B cell (primary cell): Measurements from ENCODE around the gene PDC.

Experiments used
- EZH2 ChIP-seq: IDR thresholded peaks from 2 replicates; pipeline ENCODE4 v1.6.1; 2012; ENCODE audit warnings: borderline replicate concordance, low read depth, mild to moderate bottlenecking, moderate library complexity, low read length; ENCODE audit not compliant: insufficient read depth, poor library complexity, severe bottlenecking
- TF ChIP-seq, protein P1 (sequence below): fragments of 200-600 bp; IDR thresholded peaks from one replicate; pipeline ENCODE4 v1.8.0; 2022; ENCODE audit warnings: antibody characterized with exemption, mild to moderate bottlenecking

DNA sequence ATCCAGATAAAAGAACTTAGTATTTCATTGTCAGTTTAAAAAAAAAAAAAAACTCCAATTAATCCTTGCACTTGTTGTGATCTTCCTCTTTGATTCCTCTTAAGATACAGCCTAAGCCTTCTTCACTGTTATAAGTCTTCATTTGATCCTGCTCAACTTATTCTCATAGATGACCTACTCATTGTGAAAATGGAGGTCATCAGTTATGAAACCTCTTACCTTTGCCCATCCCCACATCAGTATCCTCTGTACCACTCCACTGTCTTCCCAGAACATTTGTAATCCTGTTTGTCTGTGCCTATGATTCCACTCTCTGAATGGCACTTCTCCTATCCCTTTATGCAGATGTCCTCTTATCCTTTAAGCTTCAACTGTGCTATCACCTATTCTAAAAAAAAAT, 57.3 kb downstream of the PDC start:
- TF ChIP-seq EZH2: no peak
- TF ChIP-seq, protein P1, sequence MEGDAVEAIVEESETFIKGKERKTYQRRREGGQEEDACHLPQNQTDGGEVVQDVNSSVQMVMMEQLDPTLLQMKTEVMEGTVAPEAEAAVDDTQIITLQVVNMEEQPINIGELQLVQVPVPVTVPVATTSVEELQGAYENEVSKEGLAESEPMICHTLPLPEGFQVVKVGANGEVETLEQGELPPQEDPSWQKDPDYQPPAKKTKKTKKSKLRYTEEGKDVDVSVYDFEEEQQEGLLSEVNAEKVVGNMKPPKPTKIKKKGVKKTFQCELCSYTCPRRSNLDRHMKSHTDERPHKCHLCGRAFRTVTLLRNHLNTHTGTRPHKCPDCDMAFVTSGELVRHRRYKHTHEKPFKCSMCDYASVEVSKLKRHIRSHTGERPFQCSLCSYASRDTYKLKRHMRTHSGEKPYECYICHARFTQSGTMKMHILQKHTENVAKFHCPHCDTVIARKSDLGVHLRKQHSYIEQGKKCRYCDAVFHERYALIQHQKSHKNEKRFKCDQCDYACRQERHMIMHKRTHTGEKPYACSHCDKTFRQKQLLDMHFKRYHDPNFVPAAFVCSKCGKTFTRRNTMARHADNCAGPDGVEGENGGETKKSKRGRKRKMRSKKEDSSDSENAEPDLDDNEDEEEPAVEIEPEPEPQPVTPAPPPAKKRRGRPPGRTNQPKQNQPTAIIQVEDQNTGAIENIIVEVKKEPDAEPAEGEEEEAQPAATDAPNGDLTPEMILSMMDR: no peak
